Limb (tissue), 2 donors: ENCODE data around the gene SLC38A6.

Experiments used
- DNase-seq, 2 donors: peaks; one replicate each; pipeline ENCODE4 v3.0.0-alpha.2; 2016; ENCODE audit errors: extremely low spot score in 2 of 2

SLC38A6 gene

DNA sequence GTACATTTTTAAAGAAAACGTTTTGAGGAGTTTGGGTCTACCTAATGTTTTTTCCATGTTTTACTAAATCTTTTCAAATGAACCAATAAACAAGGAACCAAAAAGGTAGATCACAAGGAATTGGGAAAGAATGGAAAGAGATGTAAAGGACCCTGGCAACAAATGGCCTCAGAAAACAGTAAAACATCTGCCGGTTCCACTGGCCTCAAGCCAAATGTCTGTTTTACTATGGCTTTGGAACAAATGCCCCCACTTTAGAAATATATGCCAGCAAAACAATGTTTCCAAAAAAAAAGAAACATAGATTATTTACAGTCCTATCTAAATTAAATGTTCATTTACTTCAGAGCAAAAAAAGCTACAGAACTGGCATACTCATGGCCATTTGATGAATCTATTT lies 3.2 kb upstream of the SLC38A6 start:
- no peak for DNase-seq

DNA sequence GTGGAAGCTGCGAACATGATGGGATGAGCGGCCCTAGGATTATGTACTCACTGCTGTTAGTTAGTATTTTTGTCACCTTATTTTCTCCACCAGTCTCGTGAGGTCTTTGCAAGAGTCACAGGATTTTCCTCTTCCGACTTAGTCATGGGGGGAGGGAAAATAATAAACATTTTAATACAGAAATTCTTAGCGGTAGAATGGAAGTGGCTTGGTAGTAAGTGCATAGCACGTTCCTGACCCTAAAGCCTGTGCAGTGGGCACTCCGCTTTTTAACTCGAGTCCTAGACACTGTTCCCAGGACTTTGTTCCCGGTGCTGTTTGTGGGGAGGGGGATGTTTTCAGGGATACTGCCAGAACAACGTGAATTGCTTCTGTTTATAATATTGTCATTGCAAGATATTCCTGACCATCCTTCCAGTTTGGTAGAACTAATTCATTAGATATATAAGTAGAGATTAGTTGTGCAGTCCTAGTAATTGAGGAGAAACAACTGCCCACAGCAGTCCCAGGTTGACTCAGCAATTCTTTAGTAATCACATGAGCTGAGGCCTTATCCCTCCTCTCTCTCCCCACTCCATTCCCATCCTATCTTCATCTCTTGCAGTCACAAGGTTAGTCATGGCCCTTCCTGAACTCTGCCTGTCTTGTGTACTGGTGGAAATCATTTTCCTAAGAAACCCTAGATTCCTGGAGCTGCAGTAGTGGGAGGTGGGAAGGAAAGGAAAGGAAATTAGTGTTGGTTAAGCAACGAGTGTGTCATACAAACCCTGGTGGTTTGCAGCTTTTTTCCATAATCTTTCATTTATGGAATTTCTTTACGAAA lies 799 bp downstream of the SLC38A6 start:
- no peak for DNase-seq

GRCh38 chr14:60984196-60984595 lies 3.2 kb downstream of the SLC38A6 start:
- no peak for DNase-seq

DNA sequence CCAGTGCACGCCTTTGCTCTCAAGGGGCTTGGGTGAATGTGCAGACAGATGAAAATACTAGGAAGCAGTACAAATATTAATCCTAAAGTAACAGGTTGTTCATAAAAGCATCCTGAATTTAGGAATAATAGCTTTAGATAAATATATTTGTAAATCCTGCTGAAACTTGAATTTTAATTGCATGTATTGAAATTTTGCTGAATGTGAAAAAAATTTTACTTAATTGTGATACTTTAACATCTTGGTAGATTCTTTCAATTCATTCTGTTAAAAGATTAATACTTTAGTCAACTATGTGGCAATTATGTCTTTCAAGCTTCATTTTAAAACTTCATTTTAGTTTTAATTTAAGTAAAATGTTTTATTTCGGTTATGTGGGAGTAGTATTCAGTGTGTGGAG lies 5.5 kb downstream of the SLC38A6 start:
- no peak for DNase-seq

DNA sequence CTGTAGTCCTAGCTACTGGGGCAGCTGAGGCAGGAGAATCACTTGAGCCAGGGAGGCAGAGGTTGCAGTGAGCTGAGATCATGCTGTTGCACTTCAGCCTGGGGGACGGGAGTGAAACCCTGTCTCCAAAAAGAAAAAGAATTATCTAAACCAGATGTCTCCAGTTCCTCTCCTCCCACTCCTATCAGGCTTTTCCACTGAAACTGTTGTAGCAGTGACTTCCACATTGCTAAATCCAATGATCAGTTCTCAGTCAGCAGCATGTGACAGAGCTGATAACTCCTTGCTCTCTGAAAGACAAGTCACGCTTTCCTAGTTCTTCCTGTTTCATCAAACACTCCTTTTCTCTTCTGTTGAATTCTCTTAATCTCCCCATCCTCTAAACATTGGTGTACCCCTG lies 8.6 kb downstream of the SLC38A6 start:
- DNase-seq, result no peak

- no peak for DNase-seq
Measured at GRCh38 chr14:60998617-60999016, 17.6 kb downstream of the SLC38A6 start.

DNA sequence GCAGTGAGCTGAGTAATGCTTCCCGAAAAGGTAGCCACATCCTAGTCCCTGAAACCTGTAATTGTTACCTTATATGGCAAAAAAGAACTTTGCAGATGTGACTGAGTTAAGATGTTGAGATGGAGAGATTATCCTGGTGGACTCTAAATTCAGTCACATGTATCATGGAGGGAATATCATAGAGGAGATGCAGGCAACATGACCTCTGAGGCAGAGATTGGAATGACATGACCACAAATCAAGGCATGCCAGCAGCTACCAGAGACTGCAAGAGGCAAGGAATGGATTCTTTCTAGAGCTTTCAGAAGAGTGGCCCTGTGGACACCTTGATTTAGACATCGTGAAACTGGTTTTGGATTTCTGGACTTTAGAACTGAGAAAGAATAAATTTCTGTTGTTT lies 18.5 kb downstream of the SLC38A6 start:
- DNase-seq, result no peak

GRCh38 chr14:61003571-61003970 lies 22.5 kb downstream of the SLC38A6 start:
- DNase-seq, result no peak

DNA sequence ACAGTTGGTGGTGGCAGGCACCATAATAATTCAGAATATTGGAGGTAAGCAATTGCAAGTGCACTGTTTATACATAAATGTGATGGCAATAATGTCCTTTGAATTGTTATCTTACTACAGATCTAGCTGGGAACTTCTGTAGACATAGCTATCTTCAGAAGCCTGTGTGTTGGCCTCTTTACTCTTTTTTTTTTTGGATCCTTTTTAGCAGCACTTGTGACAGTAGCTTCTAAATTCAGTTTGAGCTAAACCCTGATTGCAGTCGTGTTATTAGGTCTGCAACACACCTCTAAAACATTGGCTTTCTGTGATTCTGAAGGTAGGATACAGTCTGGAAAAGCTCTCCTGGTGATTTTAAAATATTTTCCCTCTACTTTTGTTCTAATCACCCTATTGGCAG lies 38.5 kb downstream of the SLC38A6 start:
- no peak for DNase-seq

GRCh38 chr14:61025251-61026223 lies 44.5 kb downstream of the SLC38A6 start:
- DNase-seq, result peak; percentile 58 to 85

DNA sequence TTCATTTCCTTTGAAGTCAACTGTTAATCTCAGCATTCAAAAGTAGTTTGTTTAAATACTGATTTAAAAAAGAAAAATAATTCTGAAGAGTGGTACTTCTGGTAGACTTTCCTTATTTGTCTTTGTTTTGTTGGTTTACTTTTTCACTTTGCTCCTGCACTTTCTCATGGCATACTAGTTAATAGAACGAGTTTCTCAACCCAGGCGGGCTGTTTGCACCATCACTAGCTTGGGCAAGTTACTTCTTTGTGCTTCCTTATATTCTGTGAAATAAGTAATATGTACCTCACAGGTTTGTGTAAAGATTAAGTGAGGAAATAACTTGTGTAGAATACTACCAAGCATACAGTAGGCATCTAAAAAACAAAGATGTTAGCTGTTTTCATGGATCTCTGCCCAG lies 45.5 kb downstream of the SLC38A6 start:
- DNase-seq, result no peak

GRCh38 chr14:61031026-61031425 lies 50.0 kb downstream of the SLC38A6 start:
- DNase-seq, result no peak

- DNase-seq, result peak in 1 of 2 donors; percentile 75
Measured at GRCh38 chr14:61033054-61033453, 52.0 kb downstream of the SLC38A6 start.

DNA sequence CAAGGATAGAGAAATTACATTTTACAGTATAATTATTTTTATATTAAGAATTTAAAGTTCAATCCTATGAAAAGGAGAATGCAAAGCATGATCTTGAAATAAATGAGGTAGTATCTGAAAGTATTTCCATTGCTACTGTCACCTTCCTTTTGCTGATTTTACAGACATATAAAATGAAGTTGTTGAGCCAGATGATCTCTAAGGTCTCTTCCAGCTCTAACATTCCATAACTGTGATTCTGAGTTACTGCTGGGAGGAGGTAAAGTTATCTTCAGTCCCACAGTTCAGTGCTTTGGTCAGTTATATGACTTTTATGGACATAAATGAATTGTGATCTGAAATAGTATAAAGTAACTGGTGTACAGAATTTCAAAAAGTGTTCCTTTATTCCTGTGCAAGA lies 52.8 kb downstream of the SLC38A6 start:
- DNase-seq, result no peak

DNA sequence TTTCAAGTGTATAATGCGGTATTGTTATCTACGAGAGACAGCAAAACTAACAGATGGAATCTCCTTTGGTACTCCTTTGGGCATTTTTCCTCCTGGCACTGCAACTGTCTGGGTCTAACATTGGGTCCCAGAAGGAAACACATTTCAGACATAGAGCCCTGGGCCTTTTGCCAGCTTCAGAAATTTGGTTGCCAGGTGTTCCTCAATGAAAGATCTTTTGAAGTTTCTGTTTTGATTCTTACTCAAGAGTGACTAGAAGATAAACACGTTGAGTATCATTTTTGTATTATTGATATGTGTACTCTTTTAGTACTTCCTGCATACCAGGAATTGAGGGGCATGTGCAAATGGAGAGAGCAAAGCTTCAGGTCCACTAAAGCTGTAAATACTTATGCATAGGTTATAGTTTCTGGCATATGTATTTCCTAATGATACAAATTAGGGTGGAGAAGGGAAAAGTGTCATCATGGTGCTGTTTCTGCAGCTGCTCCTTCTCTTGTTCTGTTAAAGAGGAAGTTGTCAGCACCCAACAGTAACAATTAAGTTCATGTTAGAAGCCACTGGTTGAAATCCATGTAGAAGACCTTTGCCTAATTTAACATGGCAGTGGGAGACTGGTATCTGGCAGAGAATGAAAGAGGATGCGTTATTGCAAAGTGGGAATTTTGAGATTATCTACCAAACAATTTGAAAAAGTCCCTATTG lies 53.5 kb downstream of the SLC38A6 start:
- no peak for DNase-seq

GRCh38 chr14:61037215-61037614 lies 56.2 kb downstream of the SLC38A6 start:
- peak in 1 of 2 donors; percentile 61 for DNase-seq

GRCh38 chr14:61041704-61042103 lies 60.7 kb downstream of the SLC38A6 start:
- no peak for DNase-seq

- no peak for DNase-seq
Measured at GRCh38 chr14:61042220-61042619, 61.2 kb downstream of the SLC38A6 start.

DNA sequence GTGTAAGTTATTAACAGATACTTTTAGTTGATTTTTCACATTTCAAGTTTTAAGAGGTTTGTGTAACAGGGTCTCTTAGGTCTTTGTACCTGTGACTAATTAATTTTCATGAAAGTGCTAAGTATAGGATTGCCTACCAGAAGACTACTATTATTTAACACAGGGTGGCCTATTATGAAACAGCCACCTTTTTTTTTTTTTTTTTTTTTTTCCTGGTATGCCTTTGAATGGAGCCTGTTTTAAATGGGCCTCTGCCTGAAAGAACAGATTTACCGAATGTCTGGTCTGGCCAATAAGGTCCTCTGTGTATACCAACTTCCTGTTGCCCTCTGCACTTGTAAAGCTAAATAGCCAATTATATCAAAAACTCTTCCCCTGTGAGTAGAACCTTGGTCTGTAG lies 62.5 kb downstream of the SLC38A6 start:
- no peak for DNase-seq

DNA sequence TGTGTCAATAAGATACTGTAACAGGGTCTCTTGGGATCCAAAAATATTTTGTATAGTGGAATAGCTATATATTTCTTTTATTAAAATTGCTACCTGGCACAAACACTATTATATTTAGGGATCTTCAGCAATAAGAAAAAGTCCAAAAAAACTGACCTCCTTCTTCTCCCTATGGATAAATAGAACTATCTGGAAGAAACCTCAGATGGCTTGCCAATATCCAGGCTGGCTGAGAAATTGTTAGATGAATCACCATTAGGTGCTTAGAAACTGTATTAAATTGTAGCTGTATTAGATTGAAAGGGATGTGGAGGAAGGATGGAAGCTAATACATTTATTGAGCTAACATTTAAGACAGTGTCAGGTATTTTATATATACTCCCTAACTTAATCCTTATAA lies 66.0 kb downstream of the SLC38A6 start:
- DNase-seq, result no peak

DNA sequence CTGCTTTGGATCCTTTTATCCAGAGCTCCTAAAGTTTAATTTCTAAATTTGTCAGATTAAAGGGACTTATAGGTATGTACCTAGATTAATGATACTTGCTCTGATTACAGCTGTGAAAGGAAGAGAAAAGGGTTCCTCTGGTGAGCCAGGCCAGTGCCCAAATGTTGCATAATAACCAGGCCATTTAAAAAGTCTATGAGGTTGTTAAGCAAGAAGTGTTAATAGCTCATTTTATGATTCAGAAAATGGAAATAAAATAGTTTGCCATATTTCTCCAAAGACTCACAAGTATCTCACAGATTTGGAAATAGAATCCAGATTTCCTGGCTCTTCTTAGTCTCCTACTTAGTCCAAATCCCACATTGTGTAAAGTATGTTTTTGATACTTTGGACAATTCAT lies 67.6 kb downstream of the SLC38A6 start:
- DNase-seq, result no peak

- no peak for DNase-seq
Measured at GRCh38 chr14:61050417-61050816, 69.4 kb downstream of the SLC38A6 start.
